Measurements from ENCODE around the gene CORIN. TPM values are rescaled to one million over a fixed set of nuclear protein-coding genes. Genes with fewer than 3 reads are reported as not detected.

The CORIN gene
- total RNA-seq, 1 donor from 2014 or later, result 6.6 TPM

DNA sequence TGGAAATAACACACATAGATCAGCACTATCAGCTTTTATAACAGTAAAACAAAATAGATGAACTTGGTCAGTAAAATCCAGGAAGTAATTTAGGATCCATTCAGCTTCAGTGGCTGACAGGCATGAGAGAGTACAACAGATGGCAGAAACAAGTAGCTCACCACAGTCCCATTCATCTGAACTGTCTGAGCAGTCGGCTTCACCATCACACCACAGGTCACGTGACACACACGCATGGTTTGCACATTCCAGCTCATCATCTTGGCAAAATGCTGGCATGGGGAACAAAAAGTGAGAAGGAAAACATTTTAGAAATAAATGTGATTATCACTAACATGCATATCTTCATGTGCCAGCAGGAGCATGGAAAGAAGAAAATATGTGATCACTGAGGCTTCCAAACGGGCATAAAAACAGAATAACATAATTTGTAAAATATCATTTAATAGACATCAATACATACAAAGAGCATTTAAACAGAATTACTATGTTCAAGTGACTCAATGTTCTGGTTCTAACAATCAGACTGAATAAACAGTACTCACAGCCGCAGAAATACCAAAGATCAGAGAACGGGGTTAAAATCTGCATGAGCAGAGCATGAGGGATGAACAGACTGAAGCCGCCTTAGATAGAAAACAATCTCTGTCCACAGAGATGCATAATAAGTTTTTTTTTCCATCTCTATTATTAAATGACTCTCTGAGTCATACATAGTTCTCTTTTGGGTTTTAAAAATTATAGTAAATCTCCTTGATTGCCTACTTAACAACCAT is 194.7 kb downstream of the CORIN start:
- no peak for DNase-seq (ENCODE audit: low spot score)

DNA sequence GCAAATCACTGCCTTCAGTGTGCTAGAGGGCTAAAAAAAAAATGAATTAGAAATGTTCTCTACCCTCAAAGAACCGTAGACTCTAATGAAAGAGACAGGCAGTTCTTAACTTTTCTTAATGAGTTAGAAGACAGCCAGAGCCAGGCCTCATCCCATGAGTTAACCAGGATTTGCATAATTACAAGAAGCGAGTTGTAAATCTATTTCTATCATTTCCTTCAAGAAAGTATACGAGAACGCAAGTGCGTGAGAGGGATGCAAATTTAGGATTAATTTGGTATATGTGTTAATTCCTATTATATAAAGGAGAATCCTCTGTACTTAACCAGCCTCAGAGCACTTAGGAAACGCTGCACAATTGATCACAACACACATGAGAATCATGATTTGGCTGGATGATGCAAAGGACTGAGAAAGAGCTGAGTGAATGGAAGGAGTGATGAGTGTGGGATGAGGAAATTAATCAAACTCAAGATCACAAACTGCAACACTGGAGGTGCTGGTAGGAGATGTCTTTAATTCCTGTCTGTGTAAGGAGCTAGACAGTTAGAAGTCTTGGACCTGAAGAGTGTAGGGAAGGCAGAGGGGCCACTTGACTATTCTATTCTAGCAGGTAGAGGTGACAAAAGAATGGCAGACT is 195.6 kb downstream of the CORIN start:
- no peak for DNase-seq (ENCODE audit: low spot score)

DNA sequence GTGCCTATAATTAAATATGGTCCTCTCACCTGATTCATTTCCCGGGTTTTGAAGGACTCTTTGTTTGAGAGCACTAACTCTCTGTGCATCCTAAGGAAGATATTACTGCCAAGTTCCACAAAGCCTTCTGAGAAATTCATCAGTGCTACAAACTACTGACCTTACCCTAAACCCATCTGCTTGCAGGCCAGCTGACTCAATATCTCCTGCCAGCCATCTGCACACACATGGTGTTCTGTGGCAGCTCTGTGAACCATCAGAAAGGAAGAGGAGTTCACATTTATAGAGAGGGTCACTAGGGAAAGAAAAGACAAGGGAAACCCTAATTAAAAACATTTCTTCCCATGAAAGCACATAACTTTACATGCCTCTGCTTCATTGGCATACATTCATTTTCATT is 196.1 kb downstream of the CORIN start:
- no peak for DNase-seq (ENCODE audit: low spot score)

DNA sequence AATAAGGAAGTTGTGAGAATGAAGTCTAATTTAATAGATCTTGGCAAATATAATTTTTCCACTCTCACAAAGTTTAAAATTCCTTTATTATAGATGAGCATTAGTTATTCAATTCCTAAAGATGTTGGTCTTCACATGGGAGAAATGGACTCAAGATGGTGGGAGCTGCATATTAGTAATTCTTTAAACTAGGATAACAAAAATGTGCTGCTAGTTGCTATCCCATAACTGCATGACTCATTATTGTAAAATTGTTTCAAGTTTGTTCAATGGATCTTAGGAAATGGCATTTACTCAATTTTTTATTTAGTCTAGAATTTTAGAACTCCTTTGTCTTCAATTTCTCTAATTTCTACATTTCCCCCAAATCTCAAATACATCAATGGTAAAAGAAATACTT is 197.0 kb downstream of the CORIN start:
- DNase-seq (ENCODE audit: low spot score), result no peak

DNA sequence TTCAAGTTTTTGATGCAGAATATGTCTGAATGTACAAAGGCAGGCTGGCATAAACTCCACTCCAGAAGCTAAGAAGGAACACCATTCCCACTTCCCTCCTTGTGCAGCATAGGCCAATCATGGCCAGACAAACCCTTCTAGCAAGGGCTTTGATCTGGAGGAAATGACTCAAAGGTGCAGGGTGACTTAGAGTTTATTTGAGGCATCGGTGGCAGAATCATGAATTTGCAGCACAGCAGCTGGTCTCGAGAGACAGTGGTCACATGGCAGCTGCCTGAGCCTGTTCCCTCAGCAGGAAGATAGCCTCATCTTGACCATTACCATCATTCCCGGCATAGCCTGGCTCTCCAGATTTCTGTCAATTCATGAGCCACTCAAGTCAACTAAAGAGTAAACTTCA is 198.3 kb downstream of the CORIN start:
- DNase-seq (ENCODE audit: low spot score), result no peak

DNA sequence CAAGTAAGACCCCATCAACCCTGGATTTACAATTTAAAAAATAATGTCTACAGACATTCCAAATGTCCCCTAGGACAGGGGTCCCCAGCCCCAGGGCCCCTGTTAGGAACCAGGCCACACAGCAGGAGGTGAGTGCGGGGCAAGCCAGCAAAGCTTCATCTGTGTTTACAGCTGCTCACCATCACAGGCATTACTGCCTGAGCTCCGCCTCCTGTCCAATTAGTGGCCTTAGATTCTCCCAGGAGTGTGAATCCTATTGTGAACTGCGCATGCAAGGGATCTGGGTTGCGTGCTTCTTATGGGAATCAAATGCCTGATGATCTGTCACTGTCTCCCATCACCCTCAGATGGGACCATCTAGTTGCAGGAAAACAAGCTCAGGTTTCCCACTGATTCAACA is 206.7 kb downstream of the CORIN start:
- no peak for DNase-seq (ENCODE audit: low spot score)

DNA sequence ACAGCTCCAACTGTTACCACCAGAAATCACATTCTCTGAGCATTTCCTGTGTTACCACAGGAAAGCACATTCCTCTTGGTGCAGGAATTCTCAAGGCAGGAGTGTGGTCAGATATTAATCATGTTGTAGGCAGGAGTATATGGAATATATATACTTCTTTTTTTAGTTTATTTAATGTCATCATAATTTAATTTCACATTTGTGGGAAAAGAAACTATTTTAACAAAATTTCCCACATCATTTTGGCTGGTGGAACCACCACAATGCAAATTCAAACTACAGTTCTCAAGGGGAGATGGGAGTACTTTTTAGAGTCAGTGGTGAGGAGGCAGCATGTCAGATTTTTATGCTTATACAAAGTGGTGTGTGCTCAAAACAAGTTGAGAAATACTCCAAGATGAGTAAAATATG is 213.8 kb downstream of the CORIN start:
- DNase-seq (ENCODE audit: low spot score), result no peak

DNA sequence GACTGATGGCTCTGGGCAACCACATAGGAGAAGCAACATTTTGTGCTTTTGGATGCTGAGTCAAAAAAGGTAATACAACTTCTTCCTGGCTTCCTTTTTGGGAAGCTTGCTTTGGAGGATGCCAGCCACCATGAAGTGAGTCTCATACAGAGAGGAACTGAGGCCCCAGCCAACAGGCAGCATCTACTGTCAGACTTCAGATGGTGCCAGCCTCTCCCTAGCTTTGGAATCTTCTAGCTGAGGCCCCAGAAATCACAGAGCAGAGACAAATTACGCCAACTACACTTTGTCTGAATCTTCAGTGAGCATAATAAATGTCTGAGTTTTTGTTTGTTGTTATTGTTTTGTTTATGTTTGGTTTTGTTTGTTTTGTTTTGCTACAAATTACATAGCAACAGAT is 216.7 kb downstream of the CORIN start:
- DNase-seq (ENCODE audit: low spot score), result no peak

DNA sequence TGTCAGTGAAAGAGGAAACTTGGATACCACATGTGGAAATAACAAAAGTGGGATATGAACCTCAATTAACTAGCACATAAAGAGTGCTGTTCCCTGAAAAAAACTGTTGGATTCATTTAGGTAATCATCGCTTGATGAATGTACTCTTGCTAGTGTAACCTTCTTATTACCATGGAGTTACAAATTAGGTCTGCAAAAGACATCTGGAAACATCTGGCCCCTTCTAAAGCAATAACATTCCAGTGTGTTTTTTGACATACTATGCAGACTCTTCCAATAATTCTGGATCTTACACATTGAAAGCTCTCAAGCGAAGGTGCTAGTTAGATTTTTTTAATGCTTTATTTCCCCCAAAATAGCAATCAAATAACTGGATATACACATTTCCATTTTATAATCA is 218.2 kb downstream of the CORIN start:
- no peak for DNase-seq (ENCODE audit: low spot score)

DNA sequence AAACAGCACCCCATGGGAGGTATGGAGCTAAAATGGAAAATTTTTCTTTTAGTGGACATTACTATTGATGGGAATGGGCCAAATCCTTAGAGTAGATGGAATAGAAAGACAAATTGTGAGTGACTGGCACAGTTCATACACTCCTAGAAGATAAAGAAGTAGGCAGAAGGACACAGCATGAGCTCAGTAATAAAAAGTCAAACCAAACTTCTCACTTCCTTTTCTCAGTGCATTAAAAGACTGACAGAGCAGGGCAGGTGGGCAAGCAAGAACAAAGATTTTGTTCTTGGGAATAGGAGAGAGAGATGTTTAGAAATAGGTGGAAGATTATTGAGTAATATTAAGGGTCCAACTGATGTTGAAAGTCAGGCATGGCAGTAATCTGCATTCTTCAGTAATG is 220.3 kb downstream of the CORIN start:
- no peak for DNase-seq (ENCODE audit: low spot score)

DNA sequence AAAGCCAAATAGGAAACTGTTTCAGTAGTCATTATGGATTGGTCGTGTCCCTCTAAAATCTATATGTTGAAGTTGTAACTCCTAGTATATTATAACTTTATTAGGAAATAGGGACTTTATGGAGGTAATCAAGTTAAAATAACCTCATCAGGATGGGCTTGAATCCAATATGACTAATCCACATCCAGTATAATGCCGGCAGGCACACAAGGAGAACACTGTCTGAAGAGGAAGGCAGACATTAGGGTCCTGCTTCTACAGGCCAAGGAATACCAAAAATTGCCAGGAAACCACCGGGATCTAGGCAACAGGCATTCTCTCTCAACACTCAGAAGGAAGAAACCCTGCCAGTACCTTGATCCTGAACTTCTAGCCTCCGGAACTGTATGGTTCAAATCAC is 222.5 kb downstream of the CORIN start:
- DNase-seq (ENCODE audit: low spot score), result no peak

DNA sequence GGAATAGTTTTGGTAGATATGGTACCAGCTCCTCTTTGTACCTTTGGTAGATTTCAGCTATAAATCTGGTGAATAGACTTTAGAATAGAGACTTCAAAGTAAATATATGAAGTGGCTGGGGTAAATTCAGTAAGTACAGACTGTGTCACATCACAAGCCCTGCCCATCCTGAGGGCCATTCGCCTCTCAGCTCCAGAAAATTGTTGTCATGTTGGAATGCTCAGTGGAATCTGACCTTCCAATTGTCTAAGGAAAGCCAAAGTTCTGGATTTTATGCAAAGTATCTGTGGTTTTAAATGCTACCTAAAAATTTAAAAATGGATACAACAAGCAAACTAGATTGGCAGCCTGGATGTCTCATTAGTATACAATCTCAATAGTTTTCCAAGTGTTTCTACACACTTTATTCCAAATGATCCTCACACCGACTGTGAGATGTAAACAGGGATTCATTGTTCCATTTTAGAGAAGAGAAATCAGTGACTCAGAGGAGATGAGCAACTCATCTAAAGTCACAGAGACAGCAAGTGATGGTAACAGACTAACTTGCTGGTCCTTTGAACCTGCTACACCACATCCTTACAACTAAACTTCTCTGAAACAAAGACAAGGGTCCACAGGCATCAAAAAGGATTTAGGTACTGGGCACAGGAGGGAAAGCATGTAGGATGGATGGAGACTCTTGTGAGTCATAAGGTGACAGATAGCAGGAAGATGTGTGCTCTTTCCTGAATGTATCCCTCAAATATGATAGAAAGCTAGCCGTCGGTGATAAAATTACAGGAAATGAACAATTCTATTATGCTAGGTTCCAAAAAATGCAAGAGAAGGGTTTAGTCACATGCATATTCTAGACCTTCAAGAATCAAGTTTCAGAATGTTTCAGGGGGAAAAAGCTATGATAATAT is 225.5 kb downstream of the CORIN start:
- no peak for DNase-seq (ENCODE audit: low spot score)

DNA sequence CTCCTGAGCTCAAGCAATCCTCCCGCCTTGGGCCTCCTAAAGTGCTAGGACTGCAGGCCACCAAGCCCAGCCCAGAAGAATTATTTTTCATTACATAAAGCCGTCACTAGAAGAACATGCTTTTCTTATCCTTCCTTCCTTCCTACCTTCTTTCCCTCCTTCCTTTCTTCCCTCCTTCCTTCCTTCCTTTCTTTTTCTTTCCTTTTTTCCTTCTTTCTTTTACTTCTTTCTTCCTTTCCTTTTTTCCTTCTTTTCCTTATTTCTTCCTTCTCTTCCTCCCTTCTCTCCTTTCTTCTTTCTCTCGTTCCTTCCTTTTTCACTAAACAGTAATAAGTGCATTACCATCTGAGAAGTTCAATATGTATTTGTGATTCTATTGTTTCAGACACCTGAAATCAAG is 231.4 kb downstream of the CORIN start:
- DNase-seq (ENCODE audit: low spot score), result no peak

DNA sequence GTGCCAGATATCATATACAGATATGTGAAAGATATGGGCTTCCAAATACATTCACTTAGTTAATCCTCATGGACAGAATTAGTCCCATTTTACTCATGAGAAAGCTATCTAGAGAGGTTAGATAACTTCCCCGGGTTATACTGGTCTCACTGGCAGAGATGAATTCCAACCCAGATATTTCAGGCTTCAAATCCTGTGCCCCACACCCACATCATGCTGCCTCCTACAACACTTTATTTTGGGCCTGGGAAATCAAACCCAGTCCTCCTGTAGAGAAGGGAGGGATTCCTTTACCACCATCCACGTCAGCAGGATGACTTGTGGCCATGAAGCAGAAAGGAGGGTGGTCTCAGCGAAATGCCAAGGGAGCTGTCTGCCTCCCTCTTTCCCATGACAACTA is 239.0 kb downstream of the CORIN start:
- no peak for DNase-seq (ENCODE audit: low spot score)

DNA sequence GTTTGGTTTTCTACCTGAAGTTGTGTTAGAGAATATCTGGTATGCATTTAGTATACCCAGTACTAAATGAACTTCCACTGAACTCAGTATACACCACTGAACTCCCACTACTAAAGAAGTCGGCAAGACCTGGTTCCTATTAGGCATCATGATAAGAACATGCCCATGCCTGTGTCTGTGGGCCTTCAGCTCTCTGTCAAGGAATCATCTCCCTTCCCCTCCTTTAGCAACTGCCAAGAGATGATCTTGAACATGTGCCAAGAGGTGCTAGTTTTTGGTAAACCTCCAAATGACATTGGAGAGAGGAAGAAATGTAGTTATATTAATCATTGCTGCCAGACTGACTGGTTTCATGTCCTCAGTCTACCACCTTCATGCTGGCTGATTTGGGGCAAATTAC is 239.5 kb downstream of the CORIN start:
- no peak for DNase-seq (ENCODE audit: low spot score)

DNA sequence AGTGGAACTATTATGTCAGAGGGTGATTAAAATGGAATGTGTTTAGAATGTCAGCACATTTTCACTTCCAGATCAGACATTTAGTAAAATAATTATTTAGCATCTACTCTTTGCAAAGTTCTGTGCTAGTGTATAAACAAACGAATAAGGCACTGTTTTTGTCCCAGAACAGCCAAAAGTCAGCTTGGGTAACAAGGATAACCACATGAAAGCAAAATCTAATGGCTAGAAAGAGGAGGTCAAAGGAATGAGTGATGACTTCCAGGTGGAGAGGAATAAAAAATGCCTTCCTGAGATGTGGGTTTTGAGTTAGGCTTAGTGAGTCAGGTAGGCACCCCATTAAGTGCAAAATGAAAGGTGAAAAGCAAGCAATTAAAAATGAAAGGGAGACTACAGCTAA is 240.2 kb downstream of the CORIN start:
- DNase-seq (ENCODE audit: low spot score), result no peak

DNA sequence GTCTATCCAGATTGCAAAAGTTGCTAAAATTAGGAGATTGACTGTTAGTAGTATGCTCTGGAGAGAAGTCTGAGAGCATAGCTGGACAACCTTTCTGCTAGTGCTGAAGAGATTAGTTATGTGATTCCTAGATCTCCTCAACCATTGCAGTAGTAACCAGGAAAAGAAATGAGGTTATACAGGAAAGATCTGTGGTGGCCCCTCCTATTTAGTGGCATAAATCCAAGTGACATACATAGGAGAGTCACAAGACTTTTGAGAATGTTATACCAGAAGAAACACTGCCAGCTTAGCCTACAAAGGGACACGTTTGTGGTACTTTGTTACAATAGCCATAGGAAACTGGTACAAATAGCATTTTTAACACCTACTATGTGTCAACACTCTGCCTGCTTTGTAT is 247.5 kb downstream of the CORIN start:
- no peak for DNase-seq (ENCODE audit: low spot score)

DNA sequence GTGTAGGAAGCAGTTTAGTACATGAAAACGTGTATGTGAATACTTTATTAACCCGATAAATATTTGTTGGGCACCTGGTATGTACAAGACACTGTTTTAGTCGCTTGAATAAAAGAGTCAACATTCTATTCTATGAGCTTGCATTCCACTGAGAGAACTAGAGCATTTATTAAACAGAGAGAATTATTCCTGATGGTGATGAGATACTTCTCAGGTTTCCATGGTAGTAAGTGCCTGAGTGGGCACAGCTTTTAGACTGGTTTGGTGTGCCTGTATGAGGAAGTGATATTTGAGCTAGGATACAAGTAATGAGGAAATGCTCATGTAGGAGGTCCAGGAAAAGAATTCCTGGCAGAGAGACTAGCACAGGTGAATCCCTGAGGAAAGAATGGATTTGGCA is 258.6 kb downstream of the CORIN start:
- DNase-seq (ENCODE audit: low spot score), result no peak

DNA sequence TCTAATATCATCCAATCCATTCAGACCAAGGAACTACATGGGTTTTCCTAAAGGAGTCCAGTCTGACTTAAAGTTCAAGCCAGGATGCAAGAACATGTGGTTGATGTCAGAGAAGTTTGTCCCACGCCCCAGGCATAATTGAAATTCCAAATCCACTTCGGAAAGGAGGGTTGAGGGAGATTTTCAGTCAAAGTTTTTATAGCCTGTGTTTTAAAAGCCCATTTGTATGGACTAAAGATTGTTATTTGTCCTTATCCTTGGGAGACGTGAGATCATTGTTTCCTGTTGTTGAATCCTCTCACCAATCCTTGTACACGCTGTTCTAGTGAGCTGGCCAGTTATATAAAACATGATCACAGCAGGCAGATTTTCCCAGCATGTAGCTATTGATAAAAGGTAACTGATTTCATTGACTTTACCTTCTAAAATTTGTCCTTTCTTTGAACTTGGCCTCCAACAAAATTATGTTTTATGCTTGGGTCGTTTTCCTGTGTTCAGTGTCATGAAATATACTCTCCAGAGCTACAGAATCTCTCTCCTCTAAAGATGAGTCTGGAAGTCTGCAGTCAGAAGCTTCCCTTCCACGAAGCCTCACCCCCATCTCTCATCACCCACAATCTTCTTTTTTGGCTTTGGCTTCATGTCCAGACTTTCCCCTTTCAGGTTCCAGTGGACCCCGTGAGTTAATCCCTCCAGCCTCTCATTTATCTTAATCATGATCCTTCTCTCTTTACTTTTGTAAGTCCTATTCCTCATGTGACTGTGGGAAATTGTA is 259.9 kb downstream of the CORIN start:
- DNase-seq (ENCODE audit: low spot score), result no peak

DNA sequence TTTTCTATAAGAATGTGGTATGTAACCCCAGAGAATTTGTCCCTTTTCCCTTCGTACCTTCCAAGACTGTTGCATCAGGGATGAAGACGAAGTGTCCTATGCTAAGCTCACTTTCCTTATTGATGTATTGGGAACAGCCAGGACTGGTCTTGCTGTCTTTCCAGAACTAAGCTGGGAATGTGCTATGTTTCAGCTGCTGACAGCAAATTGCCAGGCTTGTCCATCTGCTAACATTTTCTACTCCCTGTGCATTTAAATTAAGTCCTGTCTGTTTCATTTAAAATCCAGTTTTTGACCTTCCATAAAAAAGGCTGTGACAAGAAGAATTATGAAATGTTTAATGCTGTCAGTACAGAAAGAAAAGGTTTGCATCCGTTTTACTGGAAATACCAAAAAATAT is 264.9 kb downstream of the CORIN start:
- no peak for DNase-seq (ENCODE audit: low spot score)

DNA sequence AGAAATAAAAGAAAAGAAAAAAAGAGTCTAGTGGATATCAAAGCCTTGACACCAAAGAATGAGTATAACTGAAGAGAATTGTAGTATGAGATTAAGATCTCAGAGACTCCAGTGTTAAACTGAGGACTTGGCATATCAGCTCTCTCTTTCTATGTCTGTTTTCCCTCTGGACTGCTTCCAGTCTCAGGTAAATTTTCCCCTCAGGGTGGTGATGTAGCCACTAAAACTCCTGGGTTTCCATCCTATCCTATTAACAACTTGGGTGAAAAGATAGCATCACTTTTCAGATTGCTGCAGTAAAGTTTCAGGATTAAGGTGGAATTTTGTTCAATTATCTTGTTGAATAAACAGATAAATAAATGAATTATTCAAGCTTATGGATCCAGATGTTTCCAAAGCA is 267.1 kb downstream of the CORIN start:
- no peak for DNase-seq (ENCODE audit: low spot score)

DNA sequence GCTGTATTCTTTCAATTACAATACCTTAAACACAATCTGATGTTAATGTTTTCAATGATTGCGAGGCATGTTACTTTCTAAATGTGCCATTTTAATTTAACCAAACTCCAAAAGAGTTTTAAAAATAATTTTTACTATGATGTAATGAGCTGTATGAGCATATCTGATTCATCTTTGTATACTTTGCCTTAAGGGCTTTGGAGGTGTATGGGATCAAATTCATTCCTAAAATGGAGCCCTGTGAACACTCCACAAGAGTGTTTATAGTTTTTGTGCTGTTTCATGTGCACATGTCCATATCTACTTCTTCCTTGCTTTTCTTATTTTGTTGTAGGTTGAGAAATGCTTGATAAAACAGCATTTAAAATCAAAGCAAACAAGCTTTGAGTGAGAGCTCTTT is 270.4 kb downstream of the CORIN start:
- no peak for DNase-seq (ENCODE audit: low spot score)
